GM12801 (cell line): ENCODE results near the gene ZNF92.

Experiments used
- CTCF ChIP-seq: IDR thresholded peaks from one replicate; pipeline ENCODE4 v1.5.1; 2011; ENCODE audit warnings: control low read depth; ENCODE audit not compliant: insufficient read length; ENCODE audit errors: extremely low read depth

Gene ZNF92

GRCh38 chr7:65371468-65371867 is 2.2 kb upstream of the ZNF92 start:
- no peak for TF ChIP-seq CTCF

GRCh38 chr7:65379318-65379717 is 5.7 kb downstream of the ZNF92 start:
- no peak for TF ChIP-seq CTCF

- no peak for TF ChIP-seq CTCF
Measured at GRCh38 chr7:65381742-65382141, 8.1 kb downstream of the ZNF92 start.

- TF ChIP-seq CTCF, result no peak
Measured at GRCh38 chr7:65382452-65382851, 8.8 kb downstream of the ZNF92 start.

GRCh38 chr7:65387891-65388290 is 14.2 kb downstream of the ZNF92 start:
- no peak for TF ChIP-seq CTCF

GRCh38 chr7:65390588-65390987 is 16.9 kb downstream of the ZNF92 start:
- no peak for TF ChIP-seq CTCF

GRCh38 chr7:65397730-65398142 is 24.1 kb downstream of the ZNF92 start:
- no peak for TF ChIP-seq CTCF

- no peak for TF ChIP-seq CTCF
Measured at GRCh38 chr7:65404020-65404419, 30.4 kb downstream of the ZNF92 start.
